ENCODE measurements around the gene PCK1. TPM values are rescaled to one million over a fixed set of nuclear protein-coding genes. Genes with fewer than 3 reads are reported as not detected.

PCK1 gene
- total RNA-seq, 1 experiment from 2014 or later, result 0.21 TPM

DNA sequence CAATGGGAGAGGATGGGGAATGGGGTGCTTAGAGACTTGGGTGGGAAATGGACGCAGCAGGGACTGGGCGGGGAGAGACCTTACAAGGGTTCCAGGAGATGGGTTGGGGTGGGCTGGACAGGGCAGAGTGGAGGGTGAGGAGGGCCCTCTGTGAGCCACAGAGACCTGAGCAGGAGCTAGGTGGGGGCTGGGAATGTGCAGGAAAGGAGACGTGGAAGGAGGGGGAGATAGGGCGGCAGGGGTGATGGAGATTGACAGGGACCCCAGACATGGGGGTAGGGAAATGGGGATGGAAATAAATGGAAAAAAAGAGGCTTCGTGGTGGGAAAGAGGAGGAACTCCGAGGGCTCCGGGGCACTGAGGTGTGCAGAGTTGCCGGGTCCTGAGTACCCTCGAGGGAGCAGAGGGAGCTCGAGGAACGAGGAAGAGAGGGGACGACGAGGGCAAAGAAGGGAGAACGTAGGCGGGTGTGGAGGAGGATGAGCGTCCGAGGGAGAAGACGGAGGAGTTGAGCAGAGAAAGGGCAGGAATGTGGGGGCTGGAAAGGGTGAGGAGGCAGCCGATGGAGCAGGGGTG, 33.9 kb upstream of the PCK1 start:
- Histone ChIP-seq H3K4me3 (ENCODE audit: low read depth in 2 of 2, low read length in 2 of 2) (no peak overlapping the region), H3K9me3 (ENCODE audit: control insufficient read depth, insufficient read depth, low read depth, low read length) (no peaks in the 10 kb centered on the region), H3K4me1 (ENCODE audit: control insufficient read depth, insufficient read depth, low read length) (no peaks in the 10 kb centered on the region), H3K27ac (ENCODE audit: low read length) (no peak overlapping the region), H3K36me3 (ENCODE audit: control insufficient read depth, insufficient read depth, low read length) (no peaks in the 10 kb centered on the region), H3K27me3 (ENCODE audit: control insufficient read depth, insufficient read depth, low read length) (no peaks in the 10 kb centered on the region)
- ATAC-seq (no peak), DNase-seq (ENCODE audit: low read depth, low spot score) (no peak)
- no peak for TF ChIP-seq SIN3A (IDR thresholded peaks at IDR 0.05; ENCODE audit: borderline replicate concordance, insufficient read depth, low read depth, low read length)
- TF ChIP-seq, protein P1, sequence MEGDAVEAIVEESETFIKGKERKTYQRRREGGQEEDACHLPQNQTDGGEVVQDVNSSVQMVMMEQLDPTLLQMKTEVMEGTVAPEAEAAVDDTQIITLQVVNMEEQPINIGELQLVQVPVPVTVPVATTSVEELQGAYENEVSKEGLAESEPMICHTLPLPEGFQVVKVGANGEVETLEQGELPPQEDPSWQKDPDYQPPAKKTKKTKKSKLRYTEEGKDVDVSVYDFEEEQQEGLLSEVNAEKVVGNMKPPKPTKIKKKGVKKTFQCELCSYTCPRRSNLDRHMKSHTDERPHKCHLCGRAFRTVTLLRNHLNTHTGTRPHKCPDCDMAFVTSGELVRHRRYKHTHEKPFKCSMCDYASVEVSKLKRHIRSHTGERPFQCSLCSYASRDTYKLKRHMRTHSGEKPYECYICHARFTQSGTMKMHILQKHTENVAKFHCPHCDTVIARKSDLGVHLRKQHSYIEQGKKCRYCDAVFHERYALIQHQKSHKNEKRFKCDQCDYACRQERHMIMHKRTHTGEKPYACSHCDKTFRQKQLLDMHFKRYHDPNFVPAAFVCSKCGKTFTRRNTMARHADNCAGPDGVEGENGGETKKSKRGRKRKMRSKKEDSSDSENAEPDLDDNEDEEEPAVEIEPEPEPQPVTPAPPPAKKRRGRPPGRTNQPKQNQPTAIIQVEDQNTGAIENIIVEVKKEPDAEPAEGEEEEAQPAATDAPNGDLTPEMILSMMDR (IDR thresholded peaks at IDR 0.05), result peak; percentile 28
- no peak for TF ChIP-seq REST (IDR thresholded peaks at IDR 0.05; ENCODE audit: insufficient read depth in 1 of 2, low read depth in 2 of 2, low read length in 1 of 2)
- no TSS peak for BruUV-seq (replicated peaks)
- ChIA-PET CTCF (interaction anchor here (0.6 to 0.9 kb wide), 5 partner anchors 19 to 1183 kb away, joined by 3 to 5 read pairs (median 3); no protein-coding TSS in a partner anchor), POLR2A (interaction anchor here (0.6 kb wide), 1 partner anchor 499 kb away, joined by 5 read pairs; no protein-coding TSS in a partner anchor)
- intact Hi-C loops (cut with micrococcal nuclease; ENCODE audit: unreplicated experiment) (no loop called here), in situ Hi-C loops (cut with HindIII; ENCODE audit: low pct_unique_long_range_greater_than_20kb, low sequenced_read_pairs) (no loop called here)

DNA sequence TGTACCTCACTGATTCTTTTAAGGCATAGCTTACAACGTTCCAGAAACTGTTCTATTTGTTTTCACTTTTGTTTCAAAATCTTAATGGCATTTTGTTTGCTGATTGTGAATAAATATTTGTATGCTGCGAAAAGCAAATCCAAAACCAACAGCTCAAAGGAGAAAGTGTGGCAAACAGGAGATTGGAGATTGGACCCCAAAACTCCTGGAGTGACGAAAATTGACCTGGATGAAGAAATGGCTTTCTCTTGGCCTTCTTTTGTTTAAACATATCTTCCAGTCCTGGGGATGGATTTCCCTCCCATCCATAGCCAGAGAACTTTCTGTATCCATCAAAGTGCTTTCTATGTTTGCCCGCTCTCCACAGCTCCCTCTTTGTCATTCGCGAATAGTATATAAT, 33.2 kb upstream of the PCK1 start:
- ChIA-PET CTCF (interaction anchor here (0.9 kb wide), 1 partner anchor 18 kb away, joined by 3 read pairs; no protein-coding TSS in a partner anchor), POLR2A (interaction anchor here (0.6 kb wide), 1 partner anchor 500 kb away, joined by 5 read pairs; no protein-coding TSS in a partner anchor)
- no peak for TF ChIP-seq POLR2AphosphoS5 (IDR thresholded peaks at IDR 0.05; ENCODE audit: low read depth, low read length)
- no peak for TF ChIP-seq TCF7L2 (IDR thresholded peaks at IDR 0.05; ENCODE audit: low read depth, low read length)
- no peak for TF ChIP-seq SIN3A (IDR thresholded peaks at IDR 0.05; ENCODE audit: borderline replicate concordance, insufficient read depth, low read depth, low read length)
- Histone ChIP-seq H3K36me3 (ENCODE audit: control insufficient read depth, insufficient read depth, low read length) (no peaks in the 10 kb centered on the region), H3K27me3 (ENCODE audit: control insufficient read depth, insufficient read depth, low read length) (no peaks in the 10 kb centered on the region; the same call in 1 of the 2 replicates), H3K4me1 (ENCODE audit: control insufficient read depth, insufficient read depth, low read length) (no peaks in the 10 kb centered on the region), H3K9me3 (ENCODE audit: control insufficient read depth, insufficient read depth, low read depth, low read length) (no peaks in the 10 kb centered on the region), H3K27ac (ENCODE audit: low read length) (no peak overlapping the region), H3K4me3 (ENCODE audit: low read depth in 2 of 2, low read length in 2 of 2) (no peak overlapping the region)
- intact Hi-C loops (cut with micrococcal nuclease; ENCODE audit: unreplicated experiment) (no loop called here), in situ Hi-C loops (cut with HindIII; ENCODE audit: low pct_unique_long_range_greater_than_20kb, low sequenced_read_pairs) (no loop called here)
- no TSS peak for BruUV-seq (replicated peaks)
- ATAC-seq, result no peak
- DNase-seq (ENCODE audit: low read depth, low spot score), result no peak

- in situ Hi-C loops (cut with HindIII; ENCODE audit: low pct_unique_long_range_greater_than_20kb, low sequenced_read_pairs), result no loop called here
- H3K4me1 ChIP-seq (ENCODE audit: control insufficient read depth, insufficient read depth, low read length), result no peaks in the 10 kb centered on the region
- no peak for TF ChIP-seq POLR2AphosphoS5 (IDR thresholded peaks at IDR 0.05; ENCODE audit: low read depth, low read length)
- TF ChIP-seq TCF7L2 (IDR thresholded peaks at IDR 0.05; ENCODE audit: low read depth, low read length), result no peak
- no peak for TF ChIP-seq SIN3A (IDR thresholded peaks at IDR 0.05; ENCODE audit: borderline replicate concordance, insufficient read depth, low read depth, low read length)
- no peak for TF ChIP-seq REST (IDR thresholded peaks at IDR 0.05; ENCODE audit: insufficient read depth in 1 of 2, low read depth in 2 of 2, low read length in 1 of 2)
- TF ChIP-seq, protein P1 (IDR thresholded peaks at IDR 0.05), result no peak
- POLR2A ChIA-PET, result no interaction called here
- ATAC-seq (no peak), DNase-seq (ENCODE audit: low read depth, low spot score) (no peak)
- H3K27ac ChIP-seq (ENCODE audit: low read length), result no peak overlapping the region
- intact Hi-C loops (cut with micrococcal nuclease; ENCODE audit: unreplicated experiment), result no loop called here
- no TSS peak for BruUV-seq (replicated peaks)
- H3K36me3 ChIP-seq (ENCODE audit: control insufficient read depth, insufficient read depth, low read length), result no peaks in the 10 kb centered on the region
- H3K9me3 ChIP-seq (ENCODE audit: control insufficient read depth, insufficient read depth, low read depth, low read length), result no peaks in the 10 kb centered on the region
- CTCF ChIA-PET, result no interaction called here
- H3K4me3 ChIP-seq (ENCODE audit: low read depth in 2 of 2, low read length in 2 of 2), result no peak overlapping the region
- no peaks in the 10 kb centered on the region; the same call in 1 of the 2 replicates for H3K27me3 ChIP-seq (ENCODE audit: control insufficient read depth, insufficient read depth, low read length)
Measured at GRCh38 chr20:57528148-57528547, 32.8 kb upstream of the PCK1 start.

Data from Panc1 (cell line).